Measurements from ENCODE around the gene FCN2.
"Not testable (repeated sequence)": the region's sequence is repeated elsewhere in the genome, so short reads cannot be mapped to it uniquely, and the experiment has no call there.

FCN2 gene

DNA sequence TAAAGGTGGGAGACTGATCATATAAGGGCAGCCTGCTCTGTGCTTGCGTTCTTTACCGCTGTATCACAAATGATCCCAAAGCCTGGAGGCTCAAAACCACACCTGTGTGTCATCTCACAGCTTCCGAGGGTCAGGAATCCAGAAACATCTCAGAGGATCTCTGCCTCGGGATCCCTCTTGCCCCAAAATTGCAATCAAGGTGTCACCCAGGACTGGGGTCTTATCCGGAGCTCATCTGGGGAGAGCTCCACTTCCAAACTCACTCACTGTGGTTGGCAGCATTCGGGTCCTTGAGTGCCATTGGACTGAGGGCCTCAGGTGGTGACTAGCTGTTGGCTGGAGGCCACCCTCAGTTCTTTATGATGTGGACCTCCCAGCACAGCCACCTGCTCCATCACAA, 26.7 kb upstream of the FCN2 start:
- DNase-seq (ENCODE audit: low read depth in 2 of 2) = no peak
- H3K4me3 ChIP-seq (replicated peaks in 1 of 2; ENCODE audit: low read depth in 2 of 2, low read length in 2 of 2) = no peak overlapping the region
- TF ChIP-seq, protein P1, sequence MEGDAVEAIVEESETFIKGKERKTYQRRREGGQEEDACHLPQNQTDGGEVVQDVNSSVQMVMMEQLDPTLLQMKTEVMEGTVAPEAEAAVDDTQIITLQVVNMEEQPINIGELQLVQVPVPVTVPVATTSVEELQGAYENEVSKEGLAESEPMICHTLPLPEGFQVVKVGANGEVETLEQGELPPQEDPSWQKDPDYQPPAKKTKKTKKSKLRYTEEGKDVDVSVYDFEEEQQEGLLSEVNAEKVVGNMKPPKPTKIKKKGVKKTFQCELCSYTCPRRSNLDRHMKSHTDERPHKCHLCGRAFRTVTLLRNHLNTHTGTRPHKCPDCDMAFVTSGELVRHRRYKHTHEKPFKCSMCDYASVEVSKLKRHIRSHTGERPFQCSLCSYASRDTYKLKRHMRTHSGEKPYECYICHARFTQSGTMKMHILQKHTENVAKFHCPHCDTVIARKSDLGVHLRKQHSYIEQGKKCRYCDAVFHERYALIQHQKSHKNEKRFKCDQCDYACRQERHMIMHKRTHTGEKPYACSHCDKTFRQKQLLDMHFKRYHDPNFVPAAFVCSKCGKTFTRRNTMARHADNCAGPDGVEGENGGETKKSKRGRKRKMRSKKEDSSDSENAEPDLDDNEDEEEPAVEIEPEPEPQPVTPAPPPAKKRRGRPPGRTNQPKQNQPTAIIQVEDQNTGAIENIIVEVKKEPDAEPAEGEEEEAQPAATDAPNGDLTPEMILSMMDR (IDR thresholded peaks at IDR 0.05; ENCODE audit: low read depth, low read length) = no peak

DNA sequence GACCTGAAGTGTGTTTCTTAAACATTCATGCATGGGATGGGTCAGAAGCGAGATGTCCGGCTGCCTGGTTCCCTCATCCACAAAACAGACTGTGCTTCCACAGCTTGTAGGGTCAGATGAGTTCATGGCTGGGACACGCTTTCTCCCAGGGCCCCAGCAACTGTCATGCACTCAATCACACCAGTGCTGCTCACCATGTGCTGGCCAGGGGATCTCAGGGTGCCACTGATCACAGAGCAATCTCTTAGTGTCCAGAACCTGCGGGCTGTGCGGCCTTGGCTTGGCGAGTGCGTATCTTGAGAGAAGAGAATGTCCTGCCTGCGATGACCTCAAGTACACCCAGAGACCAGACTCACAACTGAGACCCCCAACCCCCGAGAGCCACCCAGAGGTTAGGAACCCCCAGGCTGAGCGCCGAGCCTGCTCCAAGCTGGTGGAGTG, 26.0 kb upstream of the FCN2 start:
- DNase-seq (ENCODE audit: low read depth in 2 of 2) = no peak
- TF ChIP-seq, protein P1 (IDR thresholded peaks at IDR 0.05; ENCODE audit: low read depth, low read length) = no peak
- H3K4me3 ChIP-seq (replicated peaks in 1 of 2; ENCODE audit: low read depth in 2 of 2, low read length in 2 of 2) = no peak overlapping the region

DNA sequence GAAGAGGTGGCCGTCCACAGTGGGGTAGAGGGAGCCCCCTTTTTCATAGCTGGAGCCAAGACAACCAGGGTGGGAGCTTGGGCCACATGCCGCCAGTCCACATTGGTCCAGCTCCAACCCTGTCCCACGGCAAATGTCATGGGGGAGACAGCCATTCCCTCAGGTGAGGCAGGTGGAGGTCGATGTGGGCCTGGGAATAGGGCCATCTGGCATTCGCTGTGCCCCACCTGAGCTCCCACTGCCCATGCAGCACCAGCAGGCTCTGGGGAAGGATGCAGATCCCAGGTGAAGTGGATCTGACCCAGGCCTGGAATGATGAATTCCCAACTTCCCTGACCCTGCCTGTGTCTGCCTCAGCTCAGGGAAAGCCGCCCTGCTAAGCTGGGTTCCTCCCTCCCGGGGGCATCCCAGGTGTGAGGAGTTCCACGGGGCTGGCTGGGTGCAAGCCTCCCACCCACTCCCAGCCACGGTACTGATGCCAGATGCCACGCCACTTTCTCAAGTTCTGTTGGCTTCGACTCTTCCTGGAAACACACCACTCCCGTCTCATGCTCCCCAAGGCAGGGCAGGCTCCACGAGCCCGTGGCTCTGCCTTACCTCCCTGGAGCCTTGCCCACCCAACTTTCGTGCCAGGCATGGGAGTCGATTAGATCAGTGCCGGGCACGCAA, 25.2 kb upstream of the FCN2 start:
- TF ChIP-seq, protein P1 (IDR thresholded peaks at IDR 0.05; ENCODE audit: low read depth, low read length) = no peak
- no peak overlapping the region for H3K4me3 ChIP-seq (replicated peaks in 1 of 2; ENCODE audit: low read depth in 2 of 2, low read length in 2 of 2)
- no peak for DNase-seq (ENCODE audit: low read depth in 2 of 2)

DNA sequence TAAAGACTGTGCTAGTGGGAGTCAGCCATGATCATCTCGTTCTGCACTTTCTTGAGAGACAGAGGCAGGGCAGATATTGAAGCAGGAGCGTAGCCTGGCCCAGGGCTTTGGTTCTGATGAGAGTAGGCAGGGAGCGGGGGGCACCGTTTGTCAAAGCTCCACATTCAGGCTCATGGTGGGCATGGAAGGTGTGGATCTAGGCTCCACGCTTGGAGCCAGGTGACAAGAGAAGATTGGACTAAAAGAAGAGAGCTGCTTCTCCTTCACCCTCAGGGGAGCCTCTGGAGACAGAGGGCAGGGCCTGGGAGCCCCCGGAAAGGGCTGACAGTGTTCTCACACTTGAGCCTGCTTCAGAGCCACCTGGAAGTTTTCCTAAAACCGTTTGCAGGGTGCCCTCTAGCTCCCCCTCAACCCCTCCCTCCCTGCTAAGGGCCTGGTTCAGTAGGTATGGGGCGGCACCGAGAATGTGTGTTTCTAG, 24.7 kb upstream of the FCN2 start:
- DNase-seq (ENCODE audit: low read depth in 2 of 2) = no peak
- TF ChIP-seq, protein P1 (IDR thresholded peaks at IDR 0.05; ENCODE audit: low read depth, low read length) = no peak
- H3K4me3 ChIP-seq (replicated peaks in 1 of 2; ENCODE audit: low read depth in 2 of 2, low read length in 2 of 2) = no peak overlapping the region

DNA sequence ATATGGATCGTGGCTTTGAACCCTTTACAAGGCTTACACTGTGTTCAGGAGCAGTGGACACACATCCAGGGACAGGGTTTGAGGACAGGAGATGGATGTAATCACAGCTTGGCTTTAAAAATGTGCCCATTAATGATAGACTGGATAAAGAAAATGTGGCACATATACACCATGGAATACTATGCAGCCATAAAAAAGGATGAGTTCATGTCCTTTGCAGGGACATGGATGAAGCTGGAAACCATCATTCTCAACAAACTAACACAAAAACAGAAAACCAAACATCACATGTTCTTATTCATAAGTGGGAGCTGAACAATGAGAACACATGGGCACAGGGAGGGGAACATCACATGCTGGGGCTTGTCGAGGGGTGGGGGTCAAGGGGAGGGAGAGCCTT, 23.2 kb upstream of the FCN2 start:
- H3K4me3 ChIP-seq (replicated peaks in 1 of 2; ENCODE audit: low read depth in 2 of 2, low read length in 2 of 2); DNase-seq (ENCODE audit: low read depth in 2 of 2): not testable (repeated sequence)

DNA sequence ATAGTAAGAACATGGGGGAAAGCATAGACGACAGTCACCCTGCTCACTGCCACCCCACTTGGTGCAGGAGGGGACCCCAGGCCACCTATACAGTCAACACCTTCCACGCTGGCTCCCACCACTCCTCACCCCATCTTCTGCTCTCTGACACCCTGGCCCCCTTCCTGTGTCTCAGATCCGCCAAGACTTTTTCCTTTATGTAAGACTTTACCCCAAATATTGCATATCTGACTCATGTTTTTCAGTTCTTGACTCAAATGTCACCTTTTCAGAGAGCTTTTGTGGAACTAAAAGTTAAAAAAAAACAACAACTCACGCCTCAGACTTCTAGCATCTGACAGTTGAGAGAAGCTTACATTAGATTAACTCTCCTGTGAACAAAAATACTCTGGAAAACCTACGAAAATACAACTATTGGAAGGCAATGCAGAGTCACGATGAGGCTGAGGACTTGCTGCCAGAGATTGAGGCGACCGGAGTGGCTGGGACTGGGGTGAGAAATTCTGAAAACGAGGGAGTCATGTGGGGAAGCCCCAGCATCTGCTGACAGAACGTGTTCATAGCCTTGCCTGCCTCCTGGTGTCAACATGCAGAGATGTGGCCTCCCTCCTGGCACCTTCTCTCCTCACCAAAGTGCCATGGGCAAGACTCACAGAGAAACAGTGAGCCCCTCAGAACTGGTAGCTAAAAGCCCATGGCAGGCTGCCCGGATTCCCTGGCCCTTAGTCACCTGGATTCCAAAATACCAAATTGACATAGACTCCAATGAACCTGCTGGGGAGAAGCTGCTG, 22.4 kb upstream of the FCN2 start:
- H3K4me3 ChIP-seq (replicated peaks in 1 of 2; ENCODE audit: low read depth in 2 of 2, low read length in 2 of 2) = no peak overlapping the region
- TF ChIP-seq, protein P1 (IDR thresholded peaks at IDR 0.05; ENCODE audit: low read depth, low read length) = no peak
- peak; percentile 31 to 34 for DNase-seq (ENCODE audit: low read depth in 2 of 2)

DNA sequence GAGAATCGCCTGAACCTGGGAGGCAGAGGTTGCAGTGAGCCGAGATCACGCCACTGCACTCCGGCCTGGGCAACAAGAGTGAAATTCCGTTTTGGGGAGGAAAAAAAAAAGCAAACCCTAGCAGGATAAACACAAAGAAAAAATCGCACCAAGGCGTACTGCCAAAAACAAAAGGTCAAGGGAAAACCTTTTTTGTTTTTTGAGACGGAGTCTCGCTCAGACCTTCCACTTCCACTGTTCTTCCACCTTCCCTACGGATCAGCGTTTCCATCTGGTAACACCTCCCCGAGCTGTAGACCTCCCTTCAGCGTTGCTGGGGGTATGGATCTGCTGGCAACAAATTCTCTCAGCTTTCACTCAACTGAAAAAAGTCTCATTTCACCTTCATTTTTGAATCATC, 20.1 kb upstream of the FCN2 start:
- DNase-seq (ENCODE audit: low read depth in 2 of 2) = no peak
- no peak overlapping the region for H3K4me3 ChIP-seq (replicated peaks in 1 of 2; ENCODE audit: low read depth in 2 of 2, low read length in 2 of 2)
- TF ChIP-seq, protein P1 (IDR thresholded peaks at IDR 0.05; ENCODE audit: low read depth, low read length) = no peak

All from cardiac fibroblast (primary cell).